Thyroid gland (tissue), 4 donors: ENCODE results near the gene CHST8. TPM values are rescaled to one million over a fixed set of nuclear protein-coding genes. Genes with fewer than 3 reads are reported as not detected.
A peak's percentile ranks its signal among the peaks of the same experiment; 100 is the strongest.

Source experiments
- DNase-seq, 2 donors: peaks; one replicate each; pipeline ENCODE4 v3.0.0-alpha.2; 2019
- H3K27ac ChIP-seq, 3 donors: fragments of 200-600 bp; sonication (generic); 1 replicate in 2 of 3; 2 replicates in 1 of 3; pipeline ENCODE4 v1.5.1; 2016 to 2019; ENCODE audit warnings: mild to moderate bottlenecking in 1 of 3, moderate library complexity in 1 of 3
- H3K27me3 ChIP-seq: fragments of 200-600 bp; sonication (generic); one replicate; pipeline ENCODE4 v1.5.1; 2019
- H3K36me3 ChIP-seq, 2 donors: fragments of 200-600 bp; sonication (generic); one replicate each; pipeline ENCODE4 v1.5.1; 2016 to 2019
- H3K4me1 ChIP-seq, 2 donors: fragments of 200-600 bp; sonication (generic); one replicate each; pipeline ENCODE4 v1.5.1; 2017 to 2019
- H3K4me3 ChIP-seq, 3 donors: fragments of 200-600 bp; sonication (generic); replicated peaks in 1 of 3; 1 replicate in 2 of 3; 2 replicates in 1 of 3; pipeline ENCODE4 v1.5.1; 2016; ENCODE audit warnings: mild to moderate bottlenecking in 1 of 3
- H3K9me3 ChIP-seq: fragments of 200-600 bp; sonication (generic); one replicate; pipeline ENCODE4 v1.5.1; 2017
- POLR2A ChIP-seq, 2 donors: fragments of 450-650 bp; IDR thresholded peaks; one replicate each; pipeline ENCODE4 v1.6.1; 2017; ENCODE audit warnings: antibody characterized with exemption in 2 of 2, mild to moderate bottlenecking in 2 of 2, moderate library complexity in 1 of 2
- WGBS, 2 donors: methylation state at CpG; one replicate each; pipeline ENCODE4 v1.1.5; 2017; 5-methylcytosine and 5-hydroxymethylcytosine counted together
- intact Hi-C: fragments of 100-400 bp; cut with DNase I; formaldehyde crosslinking; loops from one replicate; pipeline ENCODE4 v1.15.1; 2023
- total RNA-seq, 4 donors: library from RNA; depleted of rRNA; stranded (reverse); fragments of >200 nt; gene quantifications; one replicate each; pipeline ENCODE4 v1.2.3, GENCODE V29; 2016
- TF ChIP-seq, protein P1 (sequence below), 6 experiments: fragments of 200-600 bp in 3 of 6; fragments of 450-650 bp in 3 of 6; sonication (generic) in 3 of 6; IDR thresholded peaks; one replicate each; pipeline ENCODE4 v1.5.1; 2016 to 2019; ENCODE audit warnings: antibody characterized with exemption in 6 of 6, mild to moderate bottlenecking in 2 of 6, inconsistent platforms in 1 of 6, moderate library complexity in 1 of 6

CHST8 gene
- total RNA-seq, 4 donors from 2014 or later = 0.83 to 2.6 (median 1.4) TPM; not detected in 1

DNA sequence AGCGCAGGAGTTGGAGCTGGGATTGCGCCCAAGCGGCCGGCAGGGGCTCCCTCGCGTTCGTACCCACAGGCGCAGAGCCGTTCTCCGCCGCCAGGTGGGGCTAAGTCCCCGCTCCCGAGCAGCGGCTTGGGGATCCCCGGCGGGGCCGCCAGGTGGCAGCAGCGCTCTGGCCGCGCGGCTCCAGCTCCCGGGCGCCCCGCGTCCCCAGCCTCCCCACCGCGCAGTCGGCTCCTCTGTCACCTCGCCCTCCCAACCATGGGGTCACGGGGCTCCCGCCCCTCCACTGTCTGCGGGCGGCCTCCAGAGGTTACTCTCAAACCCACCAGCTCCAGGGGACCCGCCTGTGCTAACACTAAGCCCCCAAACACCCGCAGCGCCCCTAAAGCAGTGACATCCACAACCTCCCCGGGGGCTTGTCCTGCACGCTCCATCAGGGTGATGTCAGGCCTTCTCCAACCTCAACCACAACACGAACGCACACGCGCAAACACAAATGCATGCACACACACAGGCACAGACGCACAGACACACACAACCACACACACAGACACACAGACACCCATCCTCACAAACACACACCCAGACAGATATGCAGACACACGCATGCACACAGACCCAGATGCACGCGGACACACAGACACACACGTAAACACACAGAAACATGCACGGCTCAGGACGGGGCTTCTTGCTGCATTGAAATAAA, 156.5 kb downstream of the CHST8 start:
- TF ChIP-seq, protein P1, sequence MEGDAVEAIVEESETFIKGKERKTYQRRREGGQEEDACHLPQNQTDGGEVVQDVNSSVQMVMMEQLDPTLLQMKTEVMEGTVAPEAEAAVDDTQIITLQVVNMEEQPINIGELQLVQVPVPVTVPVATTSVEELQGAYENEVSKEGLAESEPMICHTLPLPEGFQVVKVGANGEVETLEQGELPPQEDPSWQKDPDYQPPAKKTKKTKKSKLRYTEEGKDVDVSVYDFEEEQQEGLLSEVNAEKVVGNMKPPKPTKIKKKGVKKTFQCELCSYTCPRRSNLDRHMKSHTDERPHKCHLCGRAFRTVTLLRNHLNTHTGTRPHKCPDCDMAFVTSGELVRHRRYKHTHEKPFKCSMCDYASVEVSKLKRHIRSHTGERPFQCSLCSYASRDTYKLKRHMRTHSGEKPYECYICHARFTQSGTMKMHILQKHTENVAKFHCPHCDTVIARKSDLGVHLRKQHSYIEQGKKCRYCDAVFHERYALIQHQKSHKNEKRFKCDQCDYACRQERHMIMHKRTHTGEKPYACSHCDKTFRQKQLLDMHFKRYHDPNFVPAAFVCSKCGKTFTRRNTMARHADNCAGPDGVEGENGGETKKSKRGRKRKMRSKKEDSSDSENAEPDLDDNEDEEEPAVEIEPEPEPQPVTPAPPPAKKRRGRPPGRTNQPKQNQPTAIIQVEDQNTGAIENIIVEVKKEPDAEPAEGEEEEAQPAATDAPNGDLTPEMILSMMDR (IDR thresholded peaks at IDR 0.05) = peak; percentile 99 to 100 (median 100)
- no peak for TF ChIP-seq POLR2A (IDR thresholded peaks at IDR 0.05)
- Histone ChIP-seq H3K27ac (no peak overlapping the region), H3K27me3 (no peaks in the 10 kb centered on the region), H3K4me3 (no peak overlapping the region), H3K36me3 (no peaks in the 10 kb centered on the region), H3K4me1 (peaks cover 3 to 7% of the 10 kb centered on the region in 2 donors), H3K9me3 (no peaks in the 10 kb centered on the region)
- intact Hi-C loops = loop anchor here (5.0 to 10.0 kb wide), 3 partner anchors 219 to 367 kb away; no protein-coding TSS in a partner anchor
- DNase-seq = peak; percentile 75 to 79
- WGBS, 2 donors = 22 to 58% methylated on average over 11 to 34 of the region's 49 CpGs

DNA sequence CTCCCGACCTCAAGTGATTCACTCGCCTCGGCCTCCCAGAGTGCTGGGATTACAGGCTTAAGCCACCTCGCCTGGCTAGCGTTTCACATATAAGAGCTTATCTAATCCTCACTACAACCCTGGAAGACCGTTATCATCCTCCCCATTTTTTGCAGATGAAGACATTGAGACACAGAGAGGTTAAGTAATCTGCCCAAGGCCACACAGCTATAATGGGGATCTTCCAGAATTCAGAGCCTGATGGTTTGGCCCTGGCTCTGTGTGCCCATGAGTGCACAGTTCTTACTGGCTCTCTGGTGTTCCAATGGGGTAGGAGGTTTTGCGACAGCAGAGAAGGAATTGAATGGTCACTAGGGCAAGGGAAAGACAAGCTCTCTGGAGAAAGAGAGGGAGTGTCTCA, 158.1 kb downstream of the CHST8 start:
- 88 to 96% methylated on average over 7 of the region's 7 CpGs for WGBS, 2 donors
- Histone ChIP-seq H3K9me3 (no peaks in the 10 kb centered on the region), H3K4me1 (peaks cover 3 to 7% of the 10 kb centered on the region in 2 donors), H3K27ac (no peak overlapping the region), H3K36me3 (no peaks in the 10 kb centered on the region), H3K4me3 (no peak overlapping the region), H3K27me3 (no peaks in the 10 kb centered on the region)
- DNase-seq = no peak
- intact Hi-C loops = loop anchor here (5.0 to 10.0 kb wide), 3 partner anchors 217 to 365 kb away; no protein-coding TSS in a partner anchor
- no peak for TF ChIP-seq POLR2A (IDR thresholded peaks at IDR 0.05)
- TF ChIP-seq, protein P1 (IDR thresholded peaks at IDR 0.05) = no peak

GRCh38 chr19:33780251-33780650, 158.5 kb downstream of the CHST8 start:
- H3K27me3 ChIP-seq = no peaks in the 10 kb centered on the region
- no peak for DNase-seq
- intact Hi-C loops = no loop called here

GRCh38 chr19:33780746-33781145, 159.0 kb downstream of the CHST8 start:
- Histone ChIP-seq H3K27ac (no peak overlapping the region), H3K4me1 (peaks cover 3 to 7% of the 10 kb centered on the region in 2 donors), H3K9me3 (no peaks in the 10 kb centered on the region), H3K4me3 (no peak overlapping the region), H3K27me3 (no peaks in the 10 kb centered on the region), H3K36me3 (no peaks in the 10 kb centered on the region)
- intact Hi-C loops = no loop called here
- no peak for TF ChIP-seq POLR2A (IDR thresholded peaks at IDR 0.05)
- TF ChIP-seq, protein P1 (IDR thresholded peaks at IDR 0.05) = no peak
- 47 to 66% methylated on average over 12 of the region's 12 CpGs for WGBS, 2 donors
- no peak for DNase-seq

More at GRCh38 chr19:33780251-33780650, 158.5 kb downstream of the CHST8 start:
- Histone ChIP-seq H3K4me3 (no peak overlapping the region), H3K36me3 (no peaks in the 10 kb centered on the region), H3K4me1 (peaks cover 3 to 7% of the 10 kb centered on the region in 2 donors), H3K27ac (no peak overlapping the region), H3K9me3 (no peaks in the 10 kb centered on the region)
- 63 to 66% methylated on average over 4 to 6 of the region's 6 CpGs for WGBS, 2 donors
- no peak for TF ChIP-seq POLR2A (IDR thresholded peaks at IDR 0.05)
- TF ChIP-seq, protein P1 (IDR thresholded peaks at IDR 0.05) = no peak

DNA sequence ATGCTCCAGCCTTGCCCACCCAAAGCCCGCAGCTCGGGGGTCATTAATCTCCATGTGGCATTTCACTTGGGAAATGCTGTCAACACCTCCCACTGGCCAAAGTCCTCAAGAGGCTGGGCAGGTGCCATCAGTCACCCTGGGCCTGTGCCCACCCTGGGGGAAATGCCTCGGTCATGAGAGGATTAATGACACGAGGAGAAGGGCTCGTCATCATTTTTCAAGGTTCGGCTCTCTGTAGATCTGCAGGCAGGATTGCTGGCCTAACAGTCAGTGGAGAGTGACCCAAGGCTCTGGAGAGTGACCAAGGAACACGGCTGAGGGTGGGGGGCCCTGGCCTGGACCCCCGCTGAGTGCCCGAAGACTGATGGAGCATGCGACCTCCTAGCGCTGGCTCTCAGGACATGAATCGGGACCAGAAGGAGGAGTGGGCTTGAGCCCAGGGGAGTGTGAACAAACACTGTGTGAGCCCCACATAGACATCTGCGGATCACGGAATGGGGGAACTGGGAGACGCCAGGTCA, 159.7 kb downstream of the CHST8 start:
- peaks cover 3 to 7% of the 10 kb centered on the region in 2 donors for H3K4me1 ChIP-seq
- H3K27me3 ChIP-seq = no peaks in the 10 kb centered on the region
- no peak overlapping the region for H3K27ac ChIP-seq
- no peak for DNase-seq
- TF ChIP-seq POLR2A (IDR thresholded peaks at IDR 0.05) = no peak
- TF ChIP-seq, protein P1 (IDR thresholded peaks at IDR 0.05) = no peak
- 65 to 66% methylated on average over 13 to 15 of the region's 15 CpGs for WGBS, 2 donors
- no peaks in the 10 kb centered on the region for H3K36me3 ChIP-seq
- H3K9me3 ChIP-seq = no peaks in the 10 kb centered on the region
- no peak overlapping the region for H3K4me3 ChIP-seq
- intact Hi-C loops = no loop called here
